Astrocyte of the cerebellum (primary cell): ENCODE results near the gene PPP3CB.
"Not testable (repeated sequence)": the region's sequence is repeated elsewhere in the genome, so short reads cannot be mapped to it uniquely, and the experiment has no call there.

Experiments
- DNase-seq: peaks from one replicate; pipeline ENCODE4 v3.0.0-alpha.2; 2011; ENCODE audit warnings: low read depth
- H3K4me3 ChIP-seq: 2 replicates; pipeline ENCODE4 v1.5.1; 2011; ENCODE audit warnings: mild to moderate bottlenecking, low read depth, low read length, moderate library complexity
- in situ Hi-C: cut with HindIII; loops from 2 replicates; pipeline ENCODE4 v1.10.0; 2017; ENCODE audit warnings: low sequenced_read_pairs
- TF ChIP-seq, protein P1 (sequence below): IDR thresholded peaks from 2 replicates; pipeline ENCODE4 v1.5.1; 2012; ENCODE audit warnings: low read length, low read depth, moderate library complexity, mild to moderate bottlenecking; ENCODE audit errors: missing control alignments

Gene PPP3CB

DNA sequence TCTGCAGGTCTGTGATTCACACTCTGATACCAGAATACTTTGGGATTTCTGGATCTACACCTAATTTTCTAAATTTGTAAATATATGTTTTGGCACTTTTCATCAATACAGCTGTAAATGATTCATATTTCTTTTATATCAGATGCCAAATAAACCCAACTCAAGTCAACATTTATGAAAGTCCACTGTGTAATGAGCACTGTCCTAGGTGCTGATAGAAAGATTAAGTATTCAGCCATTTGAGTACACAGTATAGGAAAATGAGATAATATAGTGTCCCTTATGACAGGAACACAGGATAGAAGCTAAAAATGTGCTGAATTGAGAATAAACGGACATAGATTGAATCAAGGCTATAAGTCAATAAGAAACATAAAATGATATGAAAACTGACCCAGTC, 88.3 kb downstream of the PPP3CB start:
- DNase-seq, result no peak
- H3K4me3 ChIP-seq, result no peak overlapping the region
- TF ChIP-seq, protein P1, sequence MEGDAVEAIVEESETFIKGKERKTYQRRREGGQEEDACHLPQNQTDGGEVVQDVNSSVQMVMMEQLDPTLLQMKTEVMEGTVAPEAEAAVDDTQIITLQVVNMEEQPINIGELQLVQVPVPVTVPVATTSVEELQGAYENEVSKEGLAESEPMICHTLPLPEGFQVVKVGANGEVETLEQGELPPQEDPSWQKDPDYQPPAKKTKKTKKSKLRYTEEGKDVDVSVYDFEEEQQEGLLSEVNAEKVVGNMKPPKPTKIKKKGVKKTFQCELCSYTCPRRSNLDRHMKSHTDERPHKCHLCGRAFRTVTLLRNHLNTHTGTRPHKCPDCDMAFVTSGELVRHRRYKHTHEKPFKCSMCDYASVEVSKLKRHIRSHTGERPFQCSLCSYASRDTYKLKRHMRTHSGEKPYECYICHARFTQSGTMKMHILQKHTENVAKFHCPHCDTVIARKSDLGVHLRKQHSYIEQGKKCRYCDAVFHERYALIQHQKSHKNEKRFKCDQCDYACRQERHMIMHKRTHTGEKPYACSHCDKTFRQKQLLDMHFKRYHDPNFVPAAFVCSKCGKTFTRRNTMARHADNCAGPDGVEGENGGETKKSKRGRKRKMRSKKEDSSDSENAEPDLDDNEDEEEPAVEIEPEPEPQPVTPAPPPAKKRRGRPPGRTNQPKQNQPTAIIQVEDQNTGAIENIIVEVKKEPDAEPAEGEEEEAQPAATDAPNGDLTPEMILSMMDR, result no peak
- in situ Hi-C loops, result no loop called here

DNA sequence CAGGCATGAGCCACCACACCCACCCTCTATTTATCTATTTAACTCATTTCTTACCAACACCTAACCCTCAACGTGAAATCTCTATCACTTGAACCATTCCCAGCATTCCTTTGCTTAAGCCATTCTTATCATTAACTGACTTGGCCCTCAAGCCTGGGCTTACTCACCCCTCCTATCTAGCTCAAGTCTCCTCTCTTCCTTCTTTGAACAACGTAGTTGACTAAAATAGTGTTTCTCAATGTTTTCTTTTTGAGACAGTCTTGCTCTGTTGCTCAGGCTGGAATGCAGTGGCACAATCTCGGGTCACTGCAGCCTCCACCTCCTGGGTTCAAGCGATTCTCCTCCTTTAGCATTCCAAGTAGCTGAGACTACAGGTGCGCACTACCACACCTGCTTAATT, 89.0 kb downstream of the PPP3CB start:
- H3K4me3 ChIP-seq, result no peak overlapping the region
- DNase-seq, result no peak
- TF ChIP-seq, protein P1, result no peak
- in situ Hi-C loops, result no loop called here

DNA sequence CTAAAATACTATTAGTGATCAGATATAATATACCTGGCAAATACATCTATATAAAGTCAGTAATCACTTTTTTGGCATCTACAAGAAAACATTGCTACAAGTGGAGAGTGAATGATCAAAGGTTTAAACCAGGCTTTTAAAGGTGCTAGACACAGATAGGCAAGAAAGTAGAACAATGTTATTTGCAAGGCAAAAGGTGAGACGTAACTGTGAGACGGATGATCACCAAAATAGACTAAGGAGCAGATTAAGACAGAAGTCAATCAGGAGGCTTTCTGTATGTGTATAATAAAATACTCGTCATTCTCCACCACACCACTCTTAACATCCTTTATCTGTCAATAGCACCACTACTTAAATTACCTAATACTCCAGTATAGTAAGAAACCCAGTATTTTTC, 90.3 kb downstream of the PPP3CB start:
- in situ Hi-C loops, result no loop called here
- DNase-seq, result no peak
- TF ChIP-seq, protein P1, result no peak
- H3K4me3 ChIP-seq, result no peak overlapping the region

DNA sequence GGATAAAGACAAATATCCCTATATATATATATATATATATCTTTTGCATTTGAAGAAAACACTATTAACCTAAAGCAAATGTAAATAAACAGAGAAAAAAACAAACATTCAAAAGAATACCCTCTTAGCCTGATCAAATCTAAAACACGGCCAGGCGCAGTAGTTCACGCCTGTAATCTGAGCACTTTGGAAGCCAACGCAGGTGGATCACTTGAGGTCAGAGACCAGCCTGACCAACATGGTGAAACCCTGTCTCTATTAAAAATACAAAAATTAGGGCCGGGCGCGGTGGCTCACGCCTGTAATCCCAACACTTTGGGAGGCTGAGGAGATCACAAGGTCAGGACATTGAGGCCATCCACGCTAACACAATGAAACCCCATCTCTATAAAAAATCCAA, 91.1 kb downstream of the PPP3CB start:
- no peak for DNase-seq
- no peak overlapping the region for H3K4me3 ChIP-seq
- in situ Hi-C loops, result no loop called here
- TF ChIP-seq, protein P1, result no peak

DNA sequence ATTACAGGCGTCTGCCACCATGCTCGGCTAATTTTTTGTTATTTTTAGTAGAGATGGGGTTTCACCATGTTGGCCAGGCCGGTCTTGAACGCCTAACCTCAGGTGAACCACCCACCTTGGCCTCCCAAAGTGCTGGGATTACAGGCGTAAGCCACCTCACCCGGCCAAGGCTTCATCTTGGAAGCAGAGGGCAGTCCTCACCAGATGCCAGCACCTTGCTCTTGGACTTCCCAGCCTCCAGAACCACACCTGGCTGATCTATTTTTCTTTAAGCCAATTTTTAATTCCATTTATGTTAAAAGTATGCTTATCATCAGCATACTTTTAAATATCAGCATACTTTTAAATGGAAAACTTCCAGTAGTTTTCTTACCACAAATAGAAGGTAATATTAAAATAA, 94.2 kb downstream of the PPP3CB start:
- no peak for DNase-seq
- TF ChIP-seq, protein P1, result no peak
- no peak overlapping the region for H3K4me3 ChIP-seq
- in situ Hi-C loops, result no loop called here

DNA sequence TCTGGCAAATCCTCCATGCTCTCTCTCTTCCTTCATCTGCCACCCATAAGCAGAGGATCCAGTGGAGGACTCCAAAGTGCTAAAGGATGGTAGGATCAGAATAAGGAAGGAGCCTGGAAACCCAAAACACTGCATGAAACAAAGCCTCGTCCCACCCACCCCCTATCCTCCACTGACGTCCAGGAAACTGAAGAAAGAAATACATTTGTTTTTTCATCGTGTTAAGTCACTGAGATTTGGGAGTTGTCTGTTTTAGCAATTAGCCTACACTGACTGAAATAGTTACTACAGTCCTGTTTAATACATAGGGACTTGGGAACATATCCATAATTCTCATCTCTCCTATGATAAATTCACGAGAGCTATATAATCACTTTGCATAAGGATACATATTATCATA, 96.8 kb downstream of the PPP3CB start:
- TF ChIP-seq, protein P1, result no peak
- H3K4me3 ChIP-seq, result no peak overlapping the region
- no peak for DNase-seq
- in situ Hi-C loops, result no loop called here

DNA sequence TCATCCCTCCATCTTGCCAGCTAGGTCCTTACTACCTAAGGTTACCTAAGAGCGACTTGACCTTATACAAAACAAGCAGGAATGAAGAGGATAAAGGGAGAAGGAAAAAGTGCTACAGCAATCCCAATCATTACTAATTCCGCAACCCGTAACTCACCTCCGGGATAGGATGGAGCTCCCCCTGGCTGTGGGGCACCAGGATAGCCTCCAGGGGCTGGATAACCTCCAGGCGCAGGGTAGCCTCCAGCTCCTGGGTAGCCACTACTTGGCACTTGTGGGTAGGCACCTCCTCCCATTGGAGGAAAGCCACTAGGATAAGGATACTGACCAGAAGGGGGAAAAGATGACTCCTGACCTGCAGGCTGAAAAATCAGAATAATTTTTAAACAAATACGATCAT, 97.8 kb downstream of the PPP3CB start:
- TF ChIP-seq, protein P1, result no peak
- in situ Hi-C loops, result no loop called here
- no peak overlapping the region for H3K4me3 ChIP-seq
- DNase-seq, result no peak

DNA sequence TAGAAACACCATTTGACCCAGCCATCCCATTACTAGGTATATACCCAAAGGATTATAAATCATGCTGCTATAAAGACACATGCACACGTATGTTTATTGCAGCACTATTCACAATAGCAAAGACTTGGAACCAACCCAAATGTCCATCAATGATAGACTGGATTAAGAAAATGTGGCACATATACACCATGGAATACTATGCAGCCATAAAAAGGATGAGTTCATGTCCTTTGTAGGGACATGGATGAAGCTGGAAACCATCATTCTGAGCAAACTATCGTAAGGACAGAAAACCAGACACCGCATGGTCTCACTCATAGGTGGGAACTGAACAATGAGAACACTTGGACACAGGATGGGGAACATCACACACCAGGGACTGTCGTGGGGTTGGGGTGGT, 101.5 kb downstream of the PPP3CB start:
- in situ Hi-C loops, DNase-seq, H3K4me3 ChIP-seq: not testable (repeated sequence)
